ENCODE results near the gene TBC1D10B.

DNA sequence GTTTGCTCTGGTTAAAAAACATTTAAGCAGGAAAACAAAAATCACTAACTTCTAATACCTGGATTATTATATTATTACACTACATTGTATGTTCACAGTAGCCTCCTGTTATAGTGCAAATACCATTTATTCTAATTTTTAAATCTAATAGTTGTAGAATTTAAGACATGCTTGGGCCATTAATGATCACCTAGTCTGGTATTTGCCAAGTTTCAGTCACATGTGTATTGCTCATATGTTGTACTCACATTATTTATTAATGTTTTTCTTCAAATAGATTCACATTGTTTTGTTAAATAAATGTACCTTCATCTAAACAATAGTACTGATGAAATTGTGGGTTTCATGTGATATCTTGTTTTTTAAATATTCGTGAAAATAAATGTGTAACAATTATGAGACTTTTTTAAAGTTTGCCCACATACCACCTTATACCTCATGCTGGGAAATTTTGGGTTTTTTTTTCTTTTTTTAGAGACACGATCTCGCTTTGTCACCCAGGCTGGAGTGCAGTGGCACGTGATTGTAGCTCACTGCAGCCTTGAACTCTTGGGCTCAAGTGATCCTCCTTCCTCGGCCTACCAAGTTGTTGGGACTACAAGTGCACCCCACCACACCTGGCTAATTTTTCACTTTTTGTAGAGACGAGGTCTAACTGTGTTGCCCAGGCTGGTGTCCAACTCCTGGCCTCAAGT, 43.0 kb upstream of the TBC1D10B start:
- TF ChIP-seq, protein P1, sequence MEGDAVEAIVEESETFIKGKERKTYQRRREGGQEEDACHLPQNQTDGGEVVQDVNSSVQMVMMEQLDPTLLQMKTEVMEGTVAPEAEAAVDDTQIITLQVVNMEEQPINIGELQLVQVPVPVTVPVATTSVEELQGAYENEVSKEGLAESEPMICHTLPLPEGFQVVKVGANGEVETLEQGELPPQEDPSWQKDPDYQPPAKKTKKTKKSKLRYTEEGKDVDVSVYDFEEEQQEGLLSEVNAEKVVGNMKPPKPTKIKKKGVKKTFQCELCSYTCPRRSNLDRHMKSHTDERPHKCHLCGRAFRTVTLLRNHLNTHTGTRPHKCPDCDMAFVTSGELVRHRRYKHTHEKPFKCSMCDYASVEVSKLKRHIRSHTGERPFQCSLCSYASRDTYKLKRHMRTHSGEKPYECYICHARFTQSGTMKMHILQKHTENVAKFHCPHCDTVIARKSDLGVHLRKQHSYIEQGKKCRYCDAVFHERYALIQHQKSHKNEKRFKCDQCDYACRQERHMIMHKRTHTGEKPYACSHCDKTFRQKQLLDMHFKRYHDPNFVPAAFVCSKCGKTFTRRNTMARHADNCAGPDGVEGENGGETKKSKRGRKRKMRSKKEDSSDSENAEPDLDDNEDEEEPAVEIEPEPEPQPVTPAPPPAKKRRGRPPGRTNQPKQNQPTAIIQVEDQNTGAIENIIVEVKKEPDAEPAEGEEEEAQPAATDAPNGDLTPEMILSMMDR (IDR thresholded peaks at IDR 0.05; ENCODE audit: control extremely low read depth in 1 of 3, insufficient read depth in 1 of 3, low read depth in 1 of 3, low read length in 3 of 3), result no peak
- TF ChIP-seq POLR2AphosphoS5 (IDR thresholded peaks at IDR 0.05; ENCODE audit: low read depth, low read length) (no peak), YY1 (IDR thresholded peaks at IDR 0.05; ENCODE audit: low read depth, low read length) (no peak), EGR1 (IDR thresholded peaks at IDR 0.05; ENCODE audit: borderline replicate concordance, low read depth, low read length) (no peak), EP300 (IDR thresholded peaks at IDR 0.05; ENCODE audit: borderline replicate concordance in 1 of 2, low read depth in 2 of 2, low read length in 2 of 2) (no peak)
